Suprapubic skin (tissue), 4 donors: ENCODE results near the gene BMP2K. TPM values are rescaled to one million over a fixed set of nuclear protein-coding genes. Genes with fewer than 3 reads are reported as not detected.
"Not testable (repeated sequence)": the region's sequence is repeated elsewhere in the genome, so short reads cannot be mapped to it uniquely, and the experiment has no call there.

ENCODE experiments used
- DNase-seq, 2 donors: peaks; one replicate each; pipeline ENCODE4 v3.0.0-alpha.2; 2019; ENCODE audit warnings: low spot score in 2 of 2
- H3K27ac ChIP-seq: fragments of 200-600 bp; sonication (generic); one replicate; pipeline ENCODE4 v1.5.1; 2019
- H3K27me3 ChIP-seq: fragments of 200-600 bp; sonication (generic); one replicate; pipeline ENCODE4 v1.5.1; 2019
- H3K36me3 ChIP-seq: fragments of 200-600 bp; sonication (generic); one replicate; pipeline ENCODE4 v1.5.1; 2019
- H3K4me1 ChIP-seq: fragments of 200-600 bp; sonication (generic); one replicate; pipeline ENCODE4 v1.5.1; 2019
- H3K4me3 ChIP-seq: fragments of 200-600 bp; sonication (generic); one replicate; pipeline ENCODE4 v1.5.1; 2019; ENCODE audit warnings: mild to moderate bottlenecking
- H3K9me3 ChIP-seq: fragments of 200-600 bp; sonication (generic); one replicate; pipeline ENCODE4 v1.5.1; 2019
- EP300 ChIP-seq: sonication (generic); formaldehyde crosslinking; IDR thresholded peaks from one replicate; pipeline ENCODE4 v1.6.1; 2017; ENCODE audit warnings: antibody characterized with exemption
- POLR2A ChIP-seq, 2 donors: fragments of 450-650 bp; IDR thresholded peaks; one replicate each; pipeline ENCODE4 v1.6.1; 2017; ENCODE audit warnings: antibody characterized with exemption in 2 of 2, mild to moderate bottlenecking in 2 of 2, moderate library complexity in 2 of 2
- POLR2AphosphoS5 ChIP-seq, 3 donors: sonication (generic); formaldehyde crosslinking; IDR thresholded peaks; one replicate each; pipeline ENCODE4 v1.6.1; 2017; ENCODE audit warnings: antibody characterized with exemption in 3 of 3
- WGBS: methylation state at CpG from one replicate; pipeline ENCODE4 v1.1.5; 2018; 5-methylcytosine and 5-hydroxymethylcytosine counted together
- total RNA-seq, 4 donors: library from RNA; depleted of rRNA; stranded (reverse); fragments of >200 nt; gene quantifications; one replicate each; pipeline ENCODE4 v1.1.0, GENCODE V29; 2016
- TF ChIP-seq, protein P1 (sequence below), 2 donors: fragments of 200-600 bp in 1 of 2; fragments of 450-650 bp in 1 of 2; sonication (generic) in 1 of 2; IDR thresholded peaks; one replicate each; pipeline ENCODE4 v1.5.1; 2016 to 2019; ENCODE audit warnings: antibody characterized with exemption in 2 of 2, mild to moderate bottlenecking in 1 of 2, moderate library complexity in 1 of 2

The BMP2K gene
- total RNA-seq, 4 donors from 2014 or later: 29.7 to 79.1 (median 34.2) TPM

DNA sequence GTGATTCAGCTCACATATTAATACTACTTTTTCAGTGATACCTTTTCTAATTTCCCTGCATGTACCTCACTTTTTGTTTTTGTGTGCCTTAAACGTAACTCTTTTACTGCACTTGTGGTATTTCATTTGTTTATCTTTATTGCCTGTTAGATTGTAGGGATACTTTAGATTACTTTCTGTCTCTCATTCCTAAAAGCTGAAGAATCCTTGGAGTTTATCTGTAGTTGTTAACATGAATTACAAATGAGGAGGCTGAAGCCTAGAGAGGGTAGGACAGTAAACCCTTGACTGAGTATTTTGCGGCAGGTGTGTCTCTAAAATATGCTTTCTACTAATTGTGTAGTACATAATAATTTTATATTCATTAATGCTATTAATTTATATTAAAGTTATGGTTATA lies 34.9 kb downstream of the BMP2K start:
- Histone ChIP-seq H3K4me3 (no peak overlapping the region), H3K36me3 (no peaks in the 10 kb centered on the region), H3K4me1 (peaks cover 11% of the 10 kb centered on the region), H3K27me3 (no peaks in the 10 kb centered on the region), H3K9me3 (peaks cover 9% of the 10 kb centered on the region), H3K27ac (no peak overlapping the region)
- TF ChIP-seq POLR2AphosphoS5 (IDR thresholded peaks at IDR 0.05) (no peak), EP300 (no peak), POLR2A (IDR thresholded peaks at IDR 0.05) (no peak)
- TF ChIP-seq, protein P1, sequence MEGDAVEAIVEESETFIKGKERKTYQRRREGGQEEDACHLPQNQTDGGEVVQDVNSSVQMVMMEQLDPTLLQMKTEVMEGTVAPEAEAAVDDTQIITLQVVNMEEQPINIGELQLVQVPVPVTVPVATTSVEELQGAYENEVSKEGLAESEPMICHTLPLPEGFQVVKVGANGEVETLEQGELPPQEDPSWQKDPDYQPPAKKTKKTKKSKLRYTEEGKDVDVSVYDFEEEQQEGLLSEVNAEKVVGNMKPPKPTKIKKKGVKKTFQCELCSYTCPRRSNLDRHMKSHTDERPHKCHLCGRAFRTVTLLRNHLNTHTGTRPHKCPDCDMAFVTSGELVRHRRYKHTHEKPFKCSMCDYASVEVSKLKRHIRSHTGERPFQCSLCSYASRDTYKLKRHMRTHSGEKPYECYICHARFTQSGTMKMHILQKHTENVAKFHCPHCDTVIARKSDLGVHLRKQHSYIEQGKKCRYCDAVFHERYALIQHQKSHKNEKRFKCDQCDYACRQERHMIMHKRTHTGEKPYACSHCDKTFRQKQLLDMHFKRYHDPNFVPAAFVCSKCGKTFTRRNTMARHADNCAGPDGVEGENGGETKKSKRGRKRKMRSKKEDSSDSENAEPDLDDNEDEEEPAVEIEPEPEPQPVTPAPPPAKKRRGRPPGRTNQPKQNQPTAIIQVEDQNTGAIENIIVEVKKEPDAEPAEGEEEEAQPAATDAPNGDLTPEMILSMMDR (IDR thresholded peaks at IDR 0.05): no peak
- no peak for DNase-seq
- 93% methylated on average over 2 of the region's 2 CpGs for WGBS

GRCh38 chr4:78818530-78819079 lies 42.5 kb downstream of the BMP2K start:
- Histone ChIP-seq H3K4me3 (no peak overlapping the region), H3K27ac (no peak overlapping the region), H3K9me3 (no peaks in the 10 kb centered on the region), H3K4me1 (no peaks in the 10 kb centered on the region), H3K27me3 (no peaks in the 10 kb centered on the region), H3K36me3 (no peaks in the 10 kb centered on the region)
- no peak for TF ChIP-seq POLR2AphosphoS5 (IDR thresholded peaks at IDR 0.05)
- TF ChIP-seq, protein P1 (IDR thresholded peaks at IDR 0.05): no peak
- no peak for TF ChIP-seq EP300
- no peak for TF ChIP-seq POLR2A (IDR thresholded peaks at IDR 0.05)
- WGBS: 94% methylated on average over 4 of the region's 4 CpGs
- no peak for DNase-seq

DNA sequence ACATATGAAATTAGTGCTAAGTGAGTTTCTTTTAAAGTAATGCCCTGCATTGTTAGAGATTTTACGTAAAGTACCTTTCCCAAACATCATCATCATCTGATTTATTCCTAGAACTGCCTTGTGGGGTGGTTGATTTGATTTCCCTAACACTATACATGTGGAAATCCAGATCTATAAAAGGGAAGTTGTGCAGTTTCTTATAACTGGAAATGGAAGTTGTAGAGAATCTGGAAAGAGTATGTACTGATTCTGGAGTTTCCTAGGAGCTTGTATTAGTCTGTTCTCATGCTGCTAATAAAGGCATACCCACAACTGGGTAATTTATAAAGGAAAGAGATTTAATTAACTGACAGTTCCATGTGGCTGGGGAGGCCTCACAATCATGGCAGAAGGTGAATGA lies 47.9 kb downstream of the BMP2K start:
- TF ChIP-seq POLR2AphosphoS5 (IDR thresholded peaks at IDR 0.05) (no peak), POLR2A (IDR thresholded peaks at IDR 0.05) (no peak), EP300 (no peak)
- TF ChIP-seq, protein P1 (IDR thresholded peaks at IDR 0.05): no peak
- H3K4me3 ChIP-seq: no peak overlapping the region
- H3K4me1 ChIP-seq: no peaks in the 10 kb centered on the region
- peaks cover 30% of the 10 kb centered on the region for H3K36me3 ChIP-seq
- no peak for DNase-seq
- WGBS: 96% methylated on average over 1 of the region's 1 CpG
- H3K27me3 ChIP-seq: no peaks in the 10 kb centered on the region
- no peaks in the 10 kb centered on the region for H3K9me3 ChIP-seq
- no peak overlapping the region for H3K27ac ChIP-seq

GRCh38 chr4:78827191-78827590 lies 51.0 kb downstream of the BMP2K start:
- Histone ChIP-seq H3K4me3 (no peak overlapping the region), H3K27me3 (no peaks in the 10 kb centered on the region), H3K4me1 (no peaks in the 10 kb centered on the region), H3K9me3 (no peaks in the 10 kb centered on the region), H3K36me3 (peaks cover 33% of the 10 kb centered on the region), H3K27ac (no peak overlapping the region)
- TF ChIP-seq, protein P1 (IDR thresholded peaks at IDR 0.05): no peak
- no peak for TF ChIP-seq POLR2A (IDR thresholded peaks at IDR 0.05)
- DNase-seq: no peak
- 95% methylated on average over 3 of the region's 3 CpGs for WGBS

DNA sequence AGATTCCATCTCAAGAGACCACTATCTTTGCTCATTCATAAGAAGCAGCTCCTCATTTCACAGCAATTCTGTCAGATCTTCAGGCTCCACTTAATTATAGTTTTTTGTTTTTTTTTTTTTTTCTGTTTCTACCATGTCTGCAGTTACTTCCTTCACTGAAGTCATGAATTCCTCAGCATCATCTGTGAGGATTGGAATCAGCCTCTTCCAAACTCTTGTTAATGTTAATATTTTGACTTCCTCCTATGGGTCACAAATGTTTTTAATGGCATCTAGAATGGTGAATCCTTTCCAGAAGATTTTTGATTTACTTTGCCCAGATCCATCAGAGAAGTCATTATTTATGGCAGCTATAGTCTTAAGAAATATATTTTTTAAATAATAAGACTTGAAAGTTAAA lies 53.1 kb downstream of the BMP2K start:
- Histone ChIP-seq H3K27ac (no peak overlapping the region), H3K4me3 (no peak overlapping the region), H3K4me1 (no peaks in the 10 kb centered on the region), H3K9me3 (no peaks in the 10 kb centered on the region), H3K36me3 (peaks cover 42% of the 10 kb centered on the region), H3K27me3 (no peaks in the 10 kb centered on the region)
- TF ChIP-seq, protein P1 (IDR thresholded peaks at IDR 0.05): no peak
- TF ChIP-seq POLR2AphosphoS5 (IDR thresholded peaks at IDR 0.05) (no peak), EP300 (no peak), POLR2A (IDR thresholded peaks at IDR 0.05) (no peak)
- DNase-seq: no peak

DNA sequence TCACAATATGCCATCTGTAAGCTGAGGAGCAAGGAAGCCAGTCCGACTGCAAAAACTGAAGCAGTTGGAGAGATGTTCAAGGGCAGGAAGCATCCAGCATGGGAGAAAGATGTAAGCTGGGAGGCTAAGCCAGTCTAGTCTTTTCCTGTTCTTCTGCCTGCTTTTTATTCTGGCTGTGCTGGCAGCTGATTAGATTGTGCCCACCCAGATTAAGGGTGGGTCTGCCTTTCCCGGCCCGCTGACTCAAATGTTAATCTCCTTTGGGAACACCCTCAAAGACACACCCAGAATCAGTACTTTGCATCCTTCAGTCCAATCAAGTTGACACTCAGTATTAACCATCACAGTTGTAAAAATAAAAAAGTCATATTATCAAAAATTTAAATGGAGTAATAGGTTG lies 63.5 kb downstream of the BMP2K start:
- WGBS: 67% methylated on average over 3 of the region's 3 CpGs
- peaks cover 14% of the 10 kb centered on the region for H3K36me3 ChIP-seq
- H3K4me1 ChIP-seq, H3K4me3 ChIP-seq, H3K27me3 ChIP-seq, H3K9me3 ChIP-seq, H3K27ac ChIP-seq, DNase-seq: not testable (repeated sequence)

DNA sequence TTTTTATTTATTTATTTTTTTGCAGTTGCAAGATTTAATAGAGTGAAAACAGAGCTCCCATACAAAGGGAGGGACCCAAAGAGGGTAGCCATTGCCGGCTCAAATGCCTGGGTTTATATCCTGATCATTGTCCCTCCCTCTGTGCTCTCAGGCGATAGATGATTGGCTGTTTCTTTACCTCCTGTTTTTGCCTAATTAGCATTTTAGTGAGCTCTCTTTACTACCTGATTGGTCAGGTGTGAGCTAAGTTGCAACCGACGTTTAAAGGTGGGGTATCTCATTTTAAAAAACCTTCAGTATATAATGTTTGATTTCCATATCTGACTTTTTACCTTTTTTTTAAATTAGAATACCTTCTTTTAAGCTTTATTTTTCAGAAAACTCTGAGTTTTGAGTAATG lies 64.1 kb downstream of the BMP2K start:
- H3K36me3 ChIP-seq: peaks cover 14% of the 10 kb centered on the region
- not testable (repeated sequence) for H3K4me3 ChIP-seq, H3K9me3 ChIP-seq, H3K27ac ChIP-seq, H3K4me1 ChIP-seq, H3K27me3 ChIP-seq, DNase-seq
- WGBS: 95% methylated on average over 4 of the region's 4 CpGs
